OCI-LY1 (cell line): ENCODE measurements around the gene AFAP1L1.

ENCODE experiments used
- CTCF ChIP-seq: fragments of 200-600 bp; sonication (generic), shearing (Covaris generic); IDR thresholded peaks from 2 replicates; pipeline ENCODE4 v1.5.1; 2017; ENCODE audit warnings: mild to moderate bottlenecking, antibody characterized with exemption, low read length, moderate library complexity, mixed read lengths
- EZH2 ChIP-seq: fragments of 200-600 bp; sonication (generic), shearing (Covaris generic); IDR thresholded peaks from 2 replicates; pipeline ENCODE4 v1.8.0; 2017; ENCODE audit warnings: borderline replicate concordance, mixed run types, mild to moderate bottlenecking, antibody characterized with exemption, low read length, moderate library complexity, mixed read lengths

GRCh38 chr5:149298842-149299404 lies 27.3 kb downstream of the AFAP1L1 start:
- no peak for TF ChIP-seq CTCF
- no peak for TF ChIP-seq EZH2
